ELF-1 (cell line): ENCODE results near the gene NEU3.
A peak's percentile ranks its signal among the peaks of the same experiment; 100 is the strongest.
"Not testable (repeated sequence)": the region's sequence is repeated elsewhere in the genome, so short reads cannot be mapped to it uniquely, and the experiment has no call there.

Source experiments
- DNase-seq: peaks from one replicate; pipeline ENCODE4 v3.0.0-alpha.2; 2016; ENCODE audit warnings: low read depth, low spot score

Gene NEU3

GRCh38 chr11:74988541-74989259, at the start of gene NEU3:
Gene NEU3, plus strand, starts transcription at chr11:74988933. Its CDS starts 128 bp downstream, at chr11:74989061.
- peak; percentile 83 for DNase-seq

GRCh38 chr11:74941492-74941891, 47.2 kb upstream of the NEU3 start:
- DNase-seq: no peak

GRCh38 chr11:74942073-74942759, 46.5 kb upstream of the NEU3 start:
- DNase-seq: no peak

GRCh38 chr11:74948546-74948897, 40.2 kb upstream of the NEU3 start:
- no peak for DNase-seq

- peak; percentile 98 for DNase-seq
These were observed 39.6 kb upstream of the NEU3 start, which contains the start of the genes SPCS2 and XRRA1 for GRCh38 chr11:74948898-74949752. Gene SPCS2, plus strand, starts transcription at chr11:74949266. Its CDS starts 20 bp downstream, at chr11:74949286. Gene XRRA1, minus strand, starts transcription at chr11:74949091. Its CDS starts 8,213 bp downstream, at chr11:74940878.

GRCh38 chr11:74949753-74950137, 39.0 kb upstream of the NEU3 start:
- DNase-seq: peak; percentile 15

GRCh38 chr11:74950374-74950969, 38.3 kb upstream of the NEU3 start:
- no peak for DNase-seq

GRCh38 chr11:74951226-74951625, 37.5 kb upstream of the NEU3 start:
- no peak for DNase-seq

- DNase-seq: no peak
These were observed 36.0 kb upstream of the NEU3 start for GRCh38 chr11:74952752-74953151.

- no peak for DNase-seq
These were observed 35.3 kb upstream of the NEU3 start for GRCh38 chr11:74953451-74953850.

GRCh38 chr11:74954199-74954598, 34.5 kb upstream of the NEU3 start:
- no peak for DNase-seq

GRCh38 chr11:74956397-74957015, 32.2 kb upstream of the NEU3 start:
- no peak for DNase-seq

- DNase-seq: no peak
These were observed 30.6 kb upstream of the NEU3 start for GRCh38 chr11:74957937-74958629.

- DNase-seq: not testable (repeated sequence)
These were observed 28.6 kb upstream of the NEU3 start for GRCh38 chr11:74960128-74960527.

GRCh38 chr11:74966651-74967050, 22.1 kb upstream of the NEU3 start:
- DNase-seq: no peak

GRCh38 chr11:74970852-74971395, 17.8 kb upstream of the NEU3 start:
- DNase-seq: no peak

- DNase-seq: no peak
These were observed 17.3 kb upstream of the NEU3 start for GRCh38 chr11:74971424-74971823.

- DNase-seq: no peak
These were observed 10.7 kb upstream of the NEU3 start for GRCh38 chr11:74978041-74978440.

GRCh38 chr11:74980634-74981033, 8.1 kb upstream of the NEU3 start:
- no peak for DNase-seq

- no peak for DNase-seq
These were observed 6.8 kb upstream of the NEU3 start for GRCh38 chr11:74981888-74982287.
